OCI-LY7 (cell line): ENCODE results near the gene PDLIM1.

ENCODE experiments used
- EZH2phosphoT487 ChIP-seq: fragments of 200-600 bp; sonication (generic); IDR thresholded peaks from 2 replicates; pipeline ENCODE4 v1.6.1; 2018; ENCODE audit warnings: low read depth, borderline replicate concordance, mild to moderate bottlenecking, mixed run types, antibody characterized with exemption, low read length, moderate library complexity, mixed read lengths
- TF ChIP-seq, protein P1 (sequence below): fragments of 200-600 bp; sonication (generic); conservative IDR thresholded peaks from 2 replicates; pipeline ENCODE4 v1.5.1; 2014; ENCODE audit warnings: mild to moderate bottlenecking, antibody characterized with exemption, low read length, moderate library complexity, mixed read lengths

DNA sequence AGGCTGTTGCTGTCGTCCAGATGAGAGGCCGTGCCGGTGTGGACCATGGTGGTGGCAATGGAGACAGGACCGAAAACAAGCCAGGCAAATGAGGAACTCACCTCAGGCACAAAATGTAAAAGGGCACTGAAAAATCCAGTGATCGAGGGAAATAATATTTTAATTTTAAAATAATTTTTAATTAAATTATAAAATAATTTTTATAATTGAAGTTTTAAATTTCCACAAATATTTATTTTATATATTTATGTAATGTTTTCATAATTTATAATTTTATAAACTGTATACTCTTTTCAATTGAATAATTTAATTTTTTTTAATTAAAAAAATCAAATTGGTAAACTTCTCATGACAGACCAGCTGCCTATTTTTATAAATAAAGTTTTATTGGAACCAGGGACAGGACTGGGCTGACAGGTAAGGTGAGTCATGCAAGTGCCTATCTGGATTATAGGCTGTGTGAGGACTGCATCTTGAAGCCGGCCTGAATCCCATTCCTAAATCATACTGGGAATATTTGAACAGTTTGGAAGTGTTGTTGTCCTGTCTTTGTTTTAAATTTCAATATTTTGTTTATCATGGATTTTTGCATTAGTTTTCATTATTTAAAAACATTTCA is 81.2 kb downstream of the PDLIM1 start:
- TF ChIP-seq, protein P1, sequence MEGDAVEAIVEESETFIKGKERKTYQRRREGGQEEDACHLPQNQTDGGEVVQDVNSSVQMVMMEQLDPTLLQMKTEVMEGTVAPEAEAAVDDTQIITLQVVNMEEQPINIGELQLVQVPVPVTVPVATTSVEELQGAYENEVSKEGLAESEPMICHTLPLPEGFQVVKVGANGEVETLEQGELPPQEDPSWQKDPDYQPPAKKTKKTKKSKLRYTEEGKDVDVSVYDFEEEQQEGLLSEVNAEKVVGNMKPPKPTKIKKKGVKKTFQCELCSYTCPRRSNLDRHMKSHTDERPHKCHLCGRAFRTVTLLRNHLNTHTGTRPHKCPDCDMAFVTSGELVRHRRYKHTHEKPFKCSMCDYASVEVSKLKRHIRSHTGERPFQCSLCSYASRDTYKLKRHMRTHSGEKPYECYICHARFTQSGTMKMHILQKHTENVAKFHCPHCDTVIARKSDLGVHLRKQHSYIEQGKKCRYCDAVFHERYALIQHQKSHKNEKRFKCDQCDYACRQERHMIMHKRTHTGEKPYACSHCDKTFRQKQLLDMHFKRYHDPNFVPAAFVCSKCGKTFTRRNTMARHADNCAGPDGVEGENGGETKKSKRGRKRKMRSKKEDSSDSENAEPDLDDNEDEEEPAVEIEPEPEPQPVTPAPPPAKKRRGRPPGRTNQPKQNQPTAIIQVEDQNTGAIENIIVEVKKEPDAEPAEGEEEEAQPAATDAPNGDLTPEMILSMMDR: no peak
- no peak for TF ChIP-seq EZH2phosphoT487
